Stimulated activated CD4-positive, alpha-beta T cell treated with anti-CD3 and anti-CD28 coated beads, Interleukin-1b, Interleukin-23, amount 100 ng/mL, for 24 hours (primary cell): ENCODE measurements around the gene CDKAL1.

Experiments used
- DNase-seq, 4 experiments: peaks; one replicate each; pipeline ENCODE4 v3.0.0-alpha.2; 2020; ENCODE audit warnings: low read depth in 4 of 4, low spot score in 1 of 4

Gene CDKAL1

GRCh38 chr6:21123507-21124436 is 589.5 kb downstream of the CDKAL1 start:
- no peak for DNase-seq

- DNase-seq: no peak
Observed at GRCh38 chr6:21128601-21129000, 594.3 kb downstream of the CDKAL1 start.

- no peak for DNase-seq
Observed at GRCh38 chr6:21131406-21131805, 597.1 kb downstream of the CDKAL1 start.

GRCh38 chr6:21132446-21132845 is 598.2 kb downstream of the CDKAL1 start:
- no peak for DNase-seq

GRCh38 chr6:21132856-21133838 is 598.9 kb downstream of the CDKAL1 start:
- no peak for DNase-seq

- DNase-seq: no peak
Observed at GRCh38 chr6:21133901-21134300, 599.6 kb downstream of the CDKAL1 start.

- no peak for DNase-seq
Observed at GRCh38 chr6:21134356-21134755, 600.1 kb downstream of the CDKAL1 start.

- DNase-seq: no peak
Observed at GRCh38 chr6:21135484-21136013, 601.3 kb downstream of the CDKAL1 start.

GRCh38 chr6:21137700-21138335 is 603.6 kb downstream of the CDKAL1 start:
- no peak for DNase-seq

GRCh38 chr6:21138336-21139069 is 604.2 kb downstream of the CDKAL1 start:
- no peak for DNase-seq

GRCh38 chr6:21140966-21141365 is 606.7 kb downstream of the CDKAL1 start:
- no peak for DNase-seq

GRCh38 chr6:21141616-21142303 is 607.5 kb downstream of the CDKAL1 start:
- no peak for DNase-seq

GRCh38 chr6:21142741-21143140 is 608.5 kb downstream of the CDKAL1 start:
- no peak for DNase-seq

GRCh38 chr6:21143645-21144044 is 609.4 kb downstream of the CDKAL1 start:
- no peak for DNase-seq

- DNase-seq: no peak
Observed at GRCh38 chr6:21144928-21145327, 610.7 kb downstream of the CDKAL1 start.

- DNase-seq: no peak
Observed at GRCh38 chr6:21147995-21148394, 613.7 kb downstream of the CDKAL1 start.

GRCh38 chr6:21149470-21149869 is 615.2 kb downstream of the CDKAL1 start:
- DNase-seq: no peak

- DNase-seq: no peak
Observed at GRCh38 chr6:21150667-21151066, 616.4 kb downstream of the CDKAL1 start.

- DNase-seq: no peak
Observed at GRCh38 chr6:21151119-21151518, 616.9 kb downstream of the CDKAL1 start.

GRCh38 chr6:21151530-21151929 is 617.3 kb downstream of the CDKAL1 start:
- no peak for DNase-seq
